Progenitor cell of endocrine pancreas (in vitro differentiated cells): Measurements from ENCODE around the gene ASB16. TPM values are rescaled to one million over a fixed set of nuclear protein-coding genes. Genes with fewer than 3 reads are reported as not detected.
A peak's percentile ranks its signal among the peaks of the same experiment; 100 is the strongest.

Experiments used
- DNase-seq: peaks from one replicate; pipeline ENCODE4 v3.0.0; 2021; ENCODE audit warnings: low spot score; ENCODE audit not compliant: unreplicated experiment
- H3K27ac Mint-ChIP-seq: 2 replicates; pipeline ENCODE4 v1.8.0; 2021; ENCODE audit warnings: mild to moderate bottlenecking, moderate library complexity, mixed read lengths
- H3K27me3 Mint-ChIP-seq: 2 replicates; pipeline ENCODE4 v1.8.0; 2021; ENCODE audit warnings: mixed read lengths
- H3K36me3 Mint-ChIP-seq: 2 replicates; pipeline ENCODE4 v1.8.0; 2022; ENCODE audit warnings: mixed read lengths; ENCODE audit not compliant: insufficient read depth
- H3K4me1 Mint-ChIP-seq: 2 replicates; pipeline ENCODE4 v1.8.0; 2021; ENCODE audit warnings: low read depth, mixed read lengths
- H3K4me3 Mint-ChIP-seq: 2 replicates; pipeline ENCODE4 v1.8.0; 2021; ENCODE audit warnings: low read depth, mild to moderate bottlenecking, moderate library complexity, mixed read lengths
- H3K9me3 Mint-ChIP-seq: 2 replicates; pipeline ENCODE4 v1.8.0; 2021; ENCODE audit warnings: low read depth, mixed read lengths
- total RNA-seq: library from RNA; stranded (reverse); gene quantifications from 2 replicates; pipeline ENCODE4 v1.2.1, GENCODE V29; 2021
- TF ChIP-seq, protein P1 (sequence below): fragments of 200-600 bp; sonication (generic); IDR thresholded peaks from one replicate; pipeline ENCODE4 v1.5.0; 2021; ENCODE audit warnings: antibody characterized with exemption, mild to moderate bottlenecking; ENCODE audit not compliant: unreplicated experiment

Gene ASB16
- total RNA-seq, 1 donor from 2014 or later = 0.89 TPM

GRCh38 chr17:44187131-44187899 lies 16.8 kb downstream of the ASB16 start:
- Mint-ChIP-seq H3K9me3 (no peaks in the 10 kb centered on the region), H3K27me3 (no peaks in the 10 kb centered on the region), H3K27ac (peak overlapping the region; percentile 99)

DNA sequence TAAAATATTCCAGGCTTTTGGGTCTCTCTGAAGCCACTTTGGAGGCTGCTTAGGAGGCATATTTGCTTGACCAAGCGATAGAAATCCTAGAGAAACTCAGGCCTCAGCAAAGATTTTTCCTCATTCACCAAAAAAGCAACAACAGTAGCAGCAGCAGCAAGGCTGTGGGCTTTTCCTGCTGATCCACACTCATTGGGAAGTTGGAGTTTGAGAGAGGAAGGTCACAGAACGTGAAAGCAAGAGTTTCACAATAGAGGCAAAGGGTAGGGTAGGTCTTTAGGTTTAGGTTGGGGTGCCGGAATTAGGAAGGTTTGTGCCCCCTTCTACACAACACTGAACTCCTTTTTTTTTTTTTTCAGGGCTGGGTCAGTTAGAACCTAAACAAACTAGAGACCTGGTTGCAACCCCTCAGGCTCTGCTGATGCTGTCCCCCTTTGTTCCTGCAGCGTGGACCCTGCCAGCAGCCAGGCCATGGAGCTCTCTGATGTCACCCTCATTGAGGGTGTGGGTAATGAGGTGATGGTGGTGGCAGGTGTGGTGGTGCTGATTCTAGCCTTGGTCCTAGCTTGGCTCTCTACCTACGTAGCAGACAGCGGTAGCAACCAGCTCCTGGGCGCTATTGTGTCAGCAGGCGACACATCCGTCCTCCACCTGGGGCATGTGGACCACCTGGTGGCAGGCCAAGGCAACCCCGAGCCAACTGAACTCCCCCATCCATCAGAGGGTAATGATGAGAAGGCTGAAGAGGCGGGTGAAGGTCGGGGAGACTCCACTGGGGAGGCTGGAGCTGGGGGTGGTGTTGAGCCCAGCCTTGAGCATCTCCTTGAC lies 18.3 kb downstream of the ASB16 start:
- DNase-seq = no peak
- peaks cover 28% of the 10 kb centered on the region for H3K4me1 Mint-ChIP-seq
- no peaks in the 10 kb centered on the region for H3K9me3 Mint-ChIP-seq
- H3K27me3 Mint-ChIP-seq = no peaks in the 10 kb centered on the region
- H3K27ac Mint-ChIP-seq = peak overlapping the region; percentile 74
- peak overlapping the region; percentile 97 for H3K4me3 Mint-ChIP-seq
- H3K36me3 Mint-ChIP-seq = peaks cover 9% of the 10 kb centered on the region
- TF ChIP-seq, protein P1, sequence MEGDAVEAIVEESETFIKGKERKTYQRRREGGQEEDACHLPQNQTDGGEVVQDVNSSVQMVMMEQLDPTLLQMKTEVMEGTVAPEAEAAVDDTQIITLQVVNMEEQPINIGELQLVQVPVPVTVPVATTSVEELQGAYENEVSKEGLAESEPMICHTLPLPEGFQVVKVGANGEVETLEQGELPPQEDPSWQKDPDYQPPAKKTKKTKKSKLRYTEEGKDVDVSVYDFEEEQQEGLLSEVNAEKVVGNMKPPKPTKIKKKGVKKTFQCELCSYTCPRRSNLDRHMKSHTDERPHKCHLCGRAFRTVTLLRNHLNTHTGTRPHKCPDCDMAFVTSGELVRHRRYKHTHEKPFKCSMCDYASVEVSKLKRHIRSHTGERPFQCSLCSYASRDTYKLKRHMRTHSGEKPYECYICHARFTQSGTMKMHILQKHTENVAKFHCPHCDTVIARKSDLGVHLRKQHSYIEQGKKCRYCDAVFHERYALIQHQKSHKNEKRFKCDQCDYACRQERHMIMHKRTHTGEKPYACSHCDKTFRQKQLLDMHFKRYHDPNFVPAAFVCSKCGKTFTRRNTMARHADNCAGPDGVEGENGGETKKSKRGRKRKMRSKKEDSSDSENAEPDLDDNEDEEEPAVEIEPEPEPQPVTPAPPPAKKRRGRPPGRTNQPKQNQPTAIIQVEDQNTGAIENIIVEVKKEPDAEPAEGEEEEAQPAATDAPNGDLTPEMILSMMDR = no peak

More at GRCh38 chr17:44187131-44187899, 16.8 kb downstream of the ASB16 start:
- no peak for DNase-seq
- peaks cover 7% of the 10 kb centered on the region for H3K36me3 Mint-ChIP-seq
- TF ChIP-seq, protein P1 = no peak
- peaks cover 21% of the 10 kb centered on the region for H3K4me1 Mint-ChIP-seq
- H3K4me3 Mint-ChIP-seq = peak overlapping the region; percentile 97

GRCh38 chr17:44190481-44190880 lies 20.0 kb downstream of the ASB16 start:
- H3K36me3 Mint-ChIP-seq = peaks cover 13% of the 10 kb centered on the region
- H3K9me3 Mint-ChIP-seq = no peaks in the 10 kb centered on the region
- no peak for DNase-seq
- H3K4me1 Mint-ChIP-seq = peaks cover 25% of the 10 kb centered on the region
- TF ChIP-seq, protein P1 = no peak
- H3K27ac Mint-ChIP-seq = peak overlapping the region; percentile 88
- H3K4me3 Mint-ChIP-seq = no peak overlapping the region
- H3K27me3 Mint-ChIP-seq = no peaks in the 10 kb centered on the region

GRCh38 chr17:44191369-44191768 lies 20.9 kb downstream of the ASB16 start:
- Mint-ChIP-seq H3K27ac (peak overlapping the region; percentile 88), H3K27me3 (no peaks in the 10 kb centered on the region), H3K36me3 (peaks cover 16% of the 10 kb centered on the region), H3K4me3 (no peak overlapping the region), H3K9me3 (no peaks in the 10 kb centered on the region), H3K4me1 (peaks cover 22% of the 10 kb centered on the region)
- no peak for DNase-seq
- TF ChIP-seq, protein P1 = no peak

GRCh38 chr17:44191941-44192496 lies 21.5 kb downstream of the ASB16 start:
- Mint-ChIP-seq H3K36me3 (peaks cover 17% of the 10 kb centered on the region), H3K4me1 (peaks cover 20% of the 10 kb centered on the region)
- DNase-seq = no peak

More at GRCh38 chr17:44191941-44192496, 21.5 kb downstream of the ASB16 start:
- TF ChIP-seq, protein P1 = no peak
- Mint-ChIP-seq H3K27ac (peak overlapping the region; percentile 91), H3K4me3 (no peak overlapping the region), H3K27me3 (no peaks in the 10 kb centered on the region), H3K9me3 (no peaks in the 10 kb centered on the region)
